Ishikawa (cell line): ENCODE results near the gene CTNNA3.

Experiments used
- CEBPB ChIP-seq: IDR thresholded peaks from 2 replicates; pipeline ENCODE4 v1.6.1; 2012
- CREB1 ChIP-seq: IDR thresholded peaks from 2 replicates; pipeline ENCODE4 v1.6.1; 2012; ENCODE audit warnings: low read depth
- EGR1 ChIP-seq: IDR thresholded peaks from 2 replicates; pipeline ENCODE4 v1.6.1; 2012
- EP300 ChIP-seq: IDR thresholded peaks from 2 replicates; pipeline ENCODE4 v1.6.1; 2012; ENCODE audit warnings: borderline replicate concordance
- MAX ChIP-seq: IDR thresholded peaks from 2 replicates; pipeline ENCODE4 v1.6.1; 2012
- NFIC ChIP-seq: IDR thresholded peaks from 2 replicates; pipeline ENCODE4 v1.6.1; 2012
- RAD21 ChIP-seq: IDR thresholded peaks from 2 replicates; pipeline ENCODE4 v1.6.1; 2012; ENCODE audit warnings: low read depth
- REST ChIP-seq: IDR thresholded peaks from 2 replicates; pipeline ENCODE4 v1.6.1; 2012; ENCODE audit warnings: low read depth, mild to moderate bottlenecking
- TAF1 ChIP-seq: IDR thresholded peaks from 2 replicates; pipeline ENCODE4 v1.6.1; 2012; ENCODE audit warnings: low read depth, mild to moderate bottlenecking
- TEAD4 ChIP-seq: IDR thresholded peaks from 2 replicates; pipeline ENCODE4 v1.6.1; 2012
- YY1 ChIP-seq: IDR thresholded peaks from 2 replicates; pipeline ENCODE4 v1.6.1; 2012; ENCODE audit warnings: low read depth
- ZBTB7A ChIP-seq: IDR thresholded peaks from 2 replicates; pipeline ENCODE4 v1.6.1; 2012; ENCODE audit warnings: low read depth

GRCh38 chr10:67308912-67309311, 387.1 kb downstream of the CTNNA3 start:
- TF ChIP-seq EP300 (no peak), TAF1 (no peak), ZBTB7A (no peak), CEBPB (no peak), YY1 (no peak), MAX (no peak), RAD21 (no peak), CREB1 (no peak), TEAD4 (no peak), REST (no peak), NFIC (no peak), EGR1 (no peak)
